ENCODE results near the gene JPH4.

DNA sequence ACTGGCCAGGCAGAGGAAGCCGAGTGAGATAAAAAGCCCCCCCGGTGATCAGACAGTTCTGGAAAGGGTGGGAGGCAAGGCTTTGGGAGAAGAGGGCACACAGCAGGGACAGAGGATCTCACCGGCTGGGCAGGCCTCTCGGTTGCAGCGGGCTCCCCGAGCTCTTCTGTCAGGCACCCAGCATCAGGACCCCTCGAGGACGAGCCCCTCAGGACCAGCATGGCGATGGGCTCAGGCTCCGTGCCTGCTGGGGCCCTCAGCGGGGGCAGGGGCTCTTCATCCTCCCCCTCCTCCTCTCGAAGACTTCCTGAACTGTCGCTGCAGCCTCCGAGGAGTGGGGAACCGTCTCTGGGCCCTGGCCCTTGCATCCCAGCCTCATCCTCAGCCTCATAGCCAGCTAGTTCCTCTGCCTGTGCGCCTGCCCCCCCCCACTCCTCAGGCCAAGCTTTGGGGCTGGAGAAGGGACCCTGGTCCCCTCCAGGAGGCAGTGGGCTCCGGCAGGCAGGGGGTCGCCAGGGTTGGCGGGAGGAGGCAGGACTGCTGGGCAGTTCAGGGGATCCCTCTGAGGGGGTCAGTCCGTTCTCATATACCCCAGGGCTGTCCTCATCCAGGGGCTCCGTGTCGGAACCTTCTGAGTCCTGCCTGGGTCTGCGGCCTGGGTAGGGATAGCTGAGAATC lies 7.6 kb downstream of the JPH4 start:
- no peak for TF ChIP-seq ELF1 (IDR thresholded peaks at IDR 0.05)
- TF ChIP-seq, protein P1, sequence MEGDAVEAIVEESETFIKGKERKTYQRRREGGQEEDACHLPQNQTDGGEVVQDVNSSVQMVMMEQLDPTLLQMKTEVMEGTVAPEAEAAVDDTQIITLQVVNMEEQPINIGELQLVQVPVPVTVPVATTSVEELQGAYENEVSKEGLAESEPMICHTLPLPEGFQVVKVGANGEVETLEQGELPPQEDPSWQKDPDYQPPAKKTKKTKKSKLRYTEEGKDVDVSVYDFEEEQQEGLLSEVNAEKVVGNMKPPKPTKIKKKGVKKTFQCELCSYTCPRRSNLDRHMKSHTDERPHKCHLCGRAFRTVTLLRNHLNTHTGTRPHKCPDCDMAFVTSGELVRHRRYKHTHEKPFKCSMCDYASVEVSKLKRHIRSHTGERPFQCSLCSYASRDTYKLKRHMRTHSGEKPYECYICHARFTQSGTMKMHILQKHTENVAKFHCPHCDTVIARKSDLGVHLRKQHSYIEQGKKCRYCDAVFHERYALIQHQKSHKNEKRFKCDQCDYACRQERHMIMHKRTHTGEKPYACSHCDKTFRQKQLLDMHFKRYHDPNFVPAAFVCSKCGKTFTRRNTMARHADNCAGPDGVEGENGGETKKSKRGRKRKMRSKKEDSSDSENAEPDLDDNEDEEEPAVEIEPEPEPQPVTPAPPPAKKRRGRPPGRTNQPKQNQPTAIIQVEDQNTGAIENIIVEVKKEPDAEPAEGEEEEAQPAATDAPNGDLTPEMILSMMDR (IDR thresholded peaks at IDR 0.05) = no peak
- no peak for TF ChIP-seq EP300 (IDR thresholded peaks at IDR 0.05; ENCODE audit: borderline replicate concordance in 1 of 2, low read depth in 1 of 2, low read length in 1 of 2)
- TF ChIP-seq JUND (IDR thresholded peaks at IDR 0.05) = no peak
- TF ChIP-seq CHD2 (IDR thresholded peaks at IDR 0.05; ENCODE audit: low read length, partially characterized antibody) = no peak
- no peak for TF ChIP-seq GATA2 (CRISPR knock-in tag; IDR thresholded peaks at IDR 0.05)
- TF ChIP-seq, protein P2, sequence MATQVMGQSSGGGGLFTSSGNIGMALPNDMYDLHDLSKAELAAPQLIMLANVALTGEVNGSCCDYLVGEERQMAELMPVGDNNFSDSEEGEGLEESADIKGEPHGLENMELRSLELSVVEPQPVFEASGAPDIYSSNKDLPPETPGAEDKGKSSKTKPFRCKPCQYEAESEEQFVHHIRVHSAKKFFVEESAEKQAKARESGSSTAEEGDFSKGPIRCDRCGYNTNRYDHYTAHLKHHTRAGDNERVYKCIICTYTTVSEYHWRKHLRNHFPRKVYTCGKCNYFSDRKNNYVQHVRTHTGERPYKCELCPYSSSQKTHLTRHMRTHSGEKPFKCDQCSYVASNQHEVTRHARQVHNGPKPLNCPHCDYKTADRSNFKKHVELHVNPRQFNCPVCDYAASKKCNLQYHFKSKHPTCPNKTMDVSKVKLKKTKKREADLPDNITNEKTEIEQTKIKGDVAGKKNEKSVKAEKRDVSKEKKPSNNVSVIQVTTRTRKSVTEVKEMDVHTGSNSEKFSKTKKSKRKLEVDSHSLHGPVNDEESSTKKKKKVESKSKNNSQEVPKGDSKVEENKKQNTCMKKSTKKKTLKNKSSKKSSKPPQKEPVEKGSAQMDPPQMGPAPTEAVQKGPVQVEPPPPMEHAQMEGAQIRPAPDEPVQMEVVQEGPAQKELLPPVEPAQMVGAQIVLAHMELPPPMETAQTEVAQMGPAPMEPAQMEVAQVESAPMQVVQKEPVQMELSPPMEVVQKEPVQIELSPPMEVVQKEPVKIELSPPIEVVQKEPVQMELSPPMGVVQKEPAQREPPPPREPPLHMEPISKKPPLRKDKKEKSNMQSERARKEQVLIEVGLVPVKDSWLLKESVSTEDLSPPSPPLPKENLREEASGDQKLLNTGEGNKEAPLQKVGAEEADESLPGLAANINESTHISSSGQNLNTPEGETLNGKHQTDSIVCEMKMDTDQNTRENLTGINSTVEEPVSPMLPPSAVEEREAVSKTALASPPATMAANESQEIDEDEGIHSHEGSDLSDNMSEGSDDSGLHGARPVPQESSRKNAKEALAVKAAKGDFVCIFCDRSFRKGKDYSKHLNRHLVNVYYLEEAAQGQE (IDR thresholded peaks at IDR 0.05; ENCODE audit: low read depth, low read length) = no peak
- TF ChIP-seq MXI1 (IDR thresholded peaks at IDR 0.05; ENCODE audit: low read depth, low read length) = no peak
- TF ChIP-seq EZH2phosphoT487 (IDR thresholded peaks at IDR 0.05; ENCODE audit: borderline replicate concordance, low read depth) = no peak
- no peak for TF ChIP-seq RCOR1 (IDR thresholded peaks at IDR 0.05; ENCODE audit: low read length)
- TF ChIP-seq RXRA (IDR thresholded peaks at IDR 0.05; ENCODE audit: borderline replicate concordance, low read depth) = no peak
- TF ChIP-seq RAD21 (IDR thresholded peaks at IDR 0.05; ENCODE audit: low read length) = no peak
